HEK293 (cell line): ENCODE data around the gene GRAMD1C.
"Not testable (repeated sequence)": the region's sequence is repeated elsewhere in the genome, so short reads cannot be mapped to it uniquely, and the experiment has no call there.

Experiments
- CTCF ChIA-PET: fragments of 350-600 bp; formaldehyde crosslinking; extraction: SDS; loops from one replicate; lab custom pipeline; 2021; ENCODE audit warnings: antibody characterized with exemption; lab: Yijun Ruan, JAX
- POLR2A ChIA-PET: fragments of 300-600 bp; formaldehyde crosslinking; extraction: SDS; loops from one replicate; lab custom pipeline; 2020; ENCODE audit warnings: antibody characterized with exemption, inconsistent platforms; lab: Yijun Ruan, JAX
- H3K27ac ChIP-seq: fragments of 200-500 bp; sonication (Bioruptor generic); 2 replicates; pipeline ENCODE4 v1.5.1; 2014; ENCODE audit warnings: low read depth, low read length, control low read depth, inconsistent platforms; ENCODE audit errors: extremely low read depth
- H3K36me3 ChIP-seq, 2 experiments: fragments of 200-500 bp in 1 of 2; sonication (Bioruptor generic) in 1 of 2; 1 replicate in 1 of 2; 2 replicates in 1 of 2; pipeline ENCODE4 v1.5.1; 2014 to 2017; ENCODE audit warnings: inconsistent platforms in 2 of 2, low read length in 2 of 2; ENCODE audit not compliant: control insufficient read depth in 2 of 2, insufficient read depth in 1 of 2
- H3K4me1 ChIP-seq: fragments of 200-500 bp; sonication (Bioruptor generic); 2 replicates; pipeline ENCODE4 v1.5.1; 2014; ENCODE audit warnings: mild to moderate bottlenecking, low read length, inconsistent platforms; ENCODE audit not compliant: control insufficient read depth, insufficient read depth
- H3K4me3 ChIP-seq: 2 replicates; pipeline ENCODE4 v1.5.1; 2011; ENCODE audit warnings: low read depth, mild to moderate bottlenecking, control low read depth, low read length, moderate library complexity
- H3K9me3 ChIP-seq: fragments of 200-500 bp; sonication (Bioruptor generic); 2 replicates; pipeline ENCODE4 v1.5.1; 2014; ENCODE audit warnings: low read depth, low read length, inconsistent platforms; ENCODE audit not compliant: control insufficient read depth, insufficient read depth
- REST ChIP-seq: fragments of 450-650 bp; formaldehyde crosslinking; IDR thresholded peaks from 2 replicates; pipeline ENCODE4 v1.5.1; 2016; ENCODE audit warnings: missing biosample characterization, missing genetic modification characterization
- ZBTB8A ChIP-seq: fragments of 450-650 bp; formaldehyde crosslinking; IDR thresholded peaks from 2 replicates; pipeline ENCODE4 v1.5.1; 2016; ENCODE audit warnings: missing biosample characterization, missing genetic modification characterization
- ZNF140 ChIP-seq: fragments of 450-650 bp; formaldehyde crosslinking; IDR thresholded peaks from 2 replicates; pipeline ENCODE4 v1.5.1; 2016; ENCODE audit warnings: missing biosample characterization, missing genetic modification characterization
- ZNF19 ChIP-seq: fragments of 450-650 bp; formaldehyde crosslinking; IDR thresholded peaks from 2 replicates; pipeline ENCODE4; 2016; ENCODE audit warnings: missing biosample characterization, missing genetic modification characterization, low read depth
- ZNF202 ChIP-seq: fragments of 450-650 bp; formaldehyde crosslinking; IDR thresholded peaks from 2 replicates; pipeline ENCODE4 v1.5.1; 2016; ENCODE audit warnings: missing biosample characterization, missing genetic modification characterization, borderline replicate concordance
- ZNF23 ChIP-seq: fragments of 450-650 bp; formaldehyde crosslinking; IDR thresholded peaks from 2 replicates; pipeline ENCODE4 v1.5.1; 2016; ENCODE audit warnings: missing biosample characterization, missing genetic modification characterization, borderline replicate concordance
- ZNF266 ChIP-seq: fragments of 450-650 bp; formaldehyde crosslinking; IDR thresholded peaks from 2 replicates; pipeline ENCODE4 v1.5.1; 2016; ENCODE audit warnings: missing biosample characterization, missing genetic modification characterization, low read depth
- ZNF366 ChIP-seq: fragments of 450-650 bp; formaldehyde crosslinking; conservative IDR thresholded peaks from 2 replicates; pipeline ENCODE4 v1.5.1; 2016; ENCODE audit warnings: missing biosample characterization, missing genetic modification characterization
- ZNF394 ChIP-seq: fragments of 450-650 bp; formaldehyde crosslinking; IDR thresholded peaks from 2 replicates; pipeline ENCODE4 v1.5.1; 2016; ENCODE audit warnings: missing biosample characterization, missing genetic modification characterization, mild to moderate bottlenecking, moderate library complexity, borderline replicate concordance
- ZNF426 ChIP-seq: fragments of 450-650 bp; formaldehyde crosslinking; IDR thresholded peaks from 2 replicates; pipeline ENCODE4 v1.5.1; 2017; ENCODE audit warnings: missing biosample characterization, missing genetic modification characterization, mild to moderate bottlenecking, inconsistent platforms, moderate library complexity
- ZNF433 ChIP-seq: fragments of 450-650 bp; formaldehyde crosslinking; IDR thresholded peaks from 2 replicates; pipeline ENCODE4 v1.5.1; 2016; ENCODE audit warnings: missing biosample characterization, missing genetic modification characterization, low read depth
- ZNF555 ChIP-seq: fragments of 450-650 bp; formaldehyde crosslinking; conservative IDR thresholded peaks from 2 replicates; pipeline ENCODE4 v1.5.1; 2017; ENCODE audit warnings: missing biosample characterization, mild to moderate bottlenecking, missing genetic modification characterization, inconsistent platforms
- ZNF558 ChIP-seq: fragments of 450-650 bp; formaldehyde crosslinking; IDR thresholded peaks from 2 replicates; pipeline ENCODE4 v1.5.1; 2016; ENCODE audit warnings: missing biosample characterization, missing genetic modification characterization
- ZNF560 ChIP-seq: fragments of 450-650 bp; formaldehyde crosslinking; IDR thresholded peaks from 2 replicates; pipeline ENCODE4 v1.5.1; 2017; ENCODE audit warnings: missing biosample characterization, missing genetic modification characterization, borderline replicate concordance
- ZNF626 ChIP-seq: fragments of 450-650 bp; sonication (Bioruptor Pico); formaldehyde crosslinking; IDR thresholded peaks from 2 replicates; pipeline ENCODE4 v1.5.1; 2018; ENCODE audit warnings: missing biosample characterization, missing genetic modification characterization, inconsistent platforms
- ZNF629 ChIP-seq: fragments of 450-650 bp; formaldehyde crosslinking; IDR thresholded peaks from 2 replicates; pipeline ENCODE4 v1.5.1; 2017; ENCODE audit warnings: missing biosample characterization, missing genetic modification characterization
- ZNF654 ChIP-seq: fragments of 450-650 bp; formaldehyde crosslinking; IDR thresholded peaks from 2 replicates; pipeline ENCODE4 v1.5.1; 2016; ENCODE audit warnings: low read depth, missing biosample characterization, missing genetic modification characterization
- ZNF664 ChIP-seq: fragments of 450-650 bp; formaldehyde crosslinking; IDR thresholded peaks from 2 replicates; pipeline ENCODE4 v1.5.1; 2016; ENCODE audit warnings: missing biosample characterization, missing genetic modification characterization
- ZXDB ChIP-seq: fragments of 450-650 bp; formaldehyde crosslinking; IDR thresholded peaks from 2 replicates; pipeline ENCODE4 v1.5.1; 2016; ENCODE audit warnings: missing biosample characterization, missing genetic modification characterization
- TF ChIP-seq, protein P1 (sequence below): fragments of 450-650 bp; formaldehyde crosslinking; conservative IDR thresholded peaks from 2 replicates; pipeline ENCODE4 v1.5.1; 2016; ENCODE audit warnings: low read depth, missing biosample characterization, missing genetic modification characterization
- TF ChIP-seq, protein P2 (sequence below): fragments of 450-650 bp; formaldehyde crosslinking; IDR thresholded peaks from 2 replicates; pipeline ENCODE4 v1.5.1; 2016; ENCODE audit warnings: missing biosample characterization, missing genetic modification characterization

The GRAMD1C gene

GRCh38 chr3:113847664-113848461 lies 9.3 kb downstream of the GRAMD1C start:
- no peaks in the 10 kb centered on the region for H3K4me1 ChIP-seq
- no peak overlapping the region for H3K27ac ChIP-seq
- CTCF ChIA-PET: no interaction called here
- POLR2A ChIA-PET: interaction anchor here (0.6 kb wide), 1 partner anchor 449 kb away, joined by 9 read pairs; no protein-coding TSS in a partner anchor
- H3K36me3 ChIP-seq: no peaks in the 10 kb centered on the region
- H3K4me3 ChIP-seq: no peak overlapping the region
- TF ChIP-seq ZNF626 (tag by site-specific recombination): no peak
- no peak for TF ChIP-seq ZNF23 (tag by site-specific recombination)
- TF ChIP-seq ZNF366: 0 out of 2 replicates have a peak, but pooled peaks have one; percentile 17
- no peaks in the 10 kb centered on the region for H3K9me3 ChIP-seq

- H3K27ac ChIP-seq, H3K36me3 ChIP-seq, H3K4me3 ChIP-seq, POLR2A ChIA-PET, H3K4me1 ChIP-seq, H3K9me3 ChIP-seq: not testable (repeated sequence)
- CTCF ChIA-PET: interaction anchor here (0.6 kb wide), 1 partner anchor 65 kb away, joined by 3 read pairs; no protein-coding TSS in a partner anchor
- peak; percentile 71 for TF ChIP-seq ZBTB8A (tag by site-specific recombination)
- TF ChIP-seq ZNF555 (tag by site-specific recombination): peak; percentile 88
- TF ChIP-seq, protein P1, sequence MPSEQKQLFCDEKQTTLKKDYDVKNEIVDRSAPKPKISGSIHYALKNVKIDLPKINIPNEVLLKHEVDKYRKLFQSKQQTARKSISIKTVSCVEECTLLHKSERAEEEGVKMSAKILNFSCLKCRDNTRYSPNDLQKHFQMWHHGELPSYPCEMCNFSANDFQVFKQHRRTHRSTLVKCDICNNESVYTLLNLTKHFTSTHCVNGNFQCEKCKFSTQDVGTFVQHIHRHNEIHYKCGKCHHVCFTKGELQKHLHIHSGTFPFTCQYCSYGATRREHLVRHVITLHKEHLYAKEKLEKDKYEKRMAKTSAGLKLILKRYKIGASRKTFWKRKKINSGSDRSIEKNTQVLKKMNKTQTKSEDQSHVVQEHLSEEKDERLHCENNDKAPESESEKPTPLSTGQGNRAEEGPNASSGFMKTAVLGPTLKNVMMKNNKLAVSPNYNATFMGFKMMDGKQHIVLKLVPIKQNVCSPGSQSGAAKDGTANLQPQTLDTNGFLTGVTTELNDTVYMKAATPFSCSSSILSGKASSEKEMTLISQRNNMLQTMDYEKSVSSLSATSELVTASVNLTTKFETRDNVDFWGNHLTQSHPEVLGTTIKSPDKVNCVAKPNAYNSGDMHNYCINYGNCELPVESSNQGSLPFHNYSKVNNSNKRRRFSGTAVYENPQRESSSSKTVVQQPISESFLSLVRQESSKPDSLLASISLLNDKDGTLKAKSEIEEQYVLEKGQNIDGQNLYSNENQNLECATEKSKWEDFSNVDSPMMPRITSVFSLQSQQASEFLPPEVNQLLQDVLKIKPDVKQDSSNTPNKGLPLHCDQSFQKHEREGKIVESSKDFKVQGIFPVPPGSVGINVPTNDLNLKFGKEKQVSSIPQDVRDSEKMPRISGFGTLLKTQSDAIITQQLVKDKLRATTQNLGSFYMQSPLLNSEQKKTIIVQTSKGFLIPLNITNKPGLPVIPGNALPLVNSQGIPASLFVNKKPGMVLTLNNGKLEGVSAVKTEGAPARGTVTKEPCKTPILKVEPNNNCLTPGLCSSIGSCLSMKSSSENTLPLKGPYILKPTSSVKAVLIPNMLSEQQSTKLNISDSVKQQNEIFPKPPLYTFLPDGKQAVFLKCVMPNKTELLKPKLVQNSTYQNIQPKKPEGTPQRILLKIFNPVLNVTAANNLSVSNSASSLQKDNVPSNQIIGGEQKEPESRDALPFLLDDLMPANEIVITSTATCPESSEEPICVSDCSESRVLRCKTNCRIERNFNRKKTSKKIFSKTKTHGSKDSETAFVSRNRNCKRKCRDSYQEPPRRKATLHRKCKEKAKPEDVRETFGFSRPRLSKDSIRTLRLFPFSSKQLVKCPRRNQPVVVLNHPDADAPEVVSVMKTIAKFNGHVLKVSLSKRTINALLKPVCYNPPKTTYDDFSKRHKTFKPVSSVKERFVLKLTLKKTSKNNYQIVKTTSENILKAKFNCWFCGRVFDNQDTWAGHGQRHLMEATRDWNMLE (tag by site-specific recombination): peak; percentile 90
- 0 out of 2 replicates have a peak, but pooled peaks have one; percentile 41 for TF ChIP-seq ZNF558 (tag by site-specific recombination)
- TF ChIP-seq ZNF19 (tag by site-specific recombination): 0 out of 2 replicates have a peak, but pooled peaks have one; percentile 32
- TF ChIP-seq ZNF629 (tag by site-specific recombination): 0 out of 2 replicates have a peak, but pooled peaks have one; percentile 33
- peak; percentile 69; the same call in 1 of the 2 replicates for TF ChIP-seq ZNF202 (tag by site-specific recombination)
- peak; percentile 22; the same call in 1 of the 2 replicates for TF ChIP-seq ZNF654 (tag by site-specific recombination)
- peak; percentile 70 for TF ChIP-seq ZXDB (tag by site-specific recombination)
- TF ChIP-seq, protein P2, sequence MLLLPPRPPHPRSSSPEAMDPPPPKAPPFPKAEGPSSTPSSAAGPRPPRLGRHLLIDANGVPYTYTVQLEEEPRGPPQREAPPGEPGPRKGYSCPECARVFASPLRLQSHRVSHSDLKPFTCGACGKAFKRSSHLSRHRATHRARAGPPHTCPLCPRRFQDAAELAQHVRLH (tag by site-specific recombination): 0 out of 2 replicates have a peak, but pooled peaks have one; percentile 44
- 0 out of 2 replicates have a peak, but pooled peaks have one; percentile 32 for TF ChIP-seq ZNF560 (tag by site-specific recombination)
- peak; percentile 77 for TF ChIP-seq REST (tag by site-specific recombination)
- TF ChIP-seq ZNF266 (tag by site-specific recombination): 0 out of 2 replicates have a peak, but pooled peaks have one; percentile 58
- TF ChIP-seq ZNF433 (tag by site-specific recombination): 0 out of 2 replicates have a peak, but pooled peaks have one; percentile 44
- peak; percentile 86 for TF ChIP-seq ZNF426 (tag by site-specific recombination)
- TF ChIP-seq ZNF664 (tag by site-specific recombination): 0 out of 2 replicates have a peak, but pooled peaks have one; percentile 26
- TF ChIP-seq ZNF140 (tag by site-specific recombination): peak; percentile 31; the same call in 1 of the 2 replicates
- TF ChIP-seq ZNF394 (tag by site-specific recombination): peak; percentile 94
Observed at GRCh38 chr3:113849071-113849470, 10.5 kb downstream of the GRAMD1C start.
